ENCODE results near the gene BRMS1. TPM values are rescaled to one million over a fixed set of nuclear protein-coding genes. Genes with fewer than 3 reads are reported as not detected.

The BRMS1 gene
- total RNA-seq, 3 donors from 2014 or later, result 52.0 to 61.6 (median 54.3) TPM

DNA sequence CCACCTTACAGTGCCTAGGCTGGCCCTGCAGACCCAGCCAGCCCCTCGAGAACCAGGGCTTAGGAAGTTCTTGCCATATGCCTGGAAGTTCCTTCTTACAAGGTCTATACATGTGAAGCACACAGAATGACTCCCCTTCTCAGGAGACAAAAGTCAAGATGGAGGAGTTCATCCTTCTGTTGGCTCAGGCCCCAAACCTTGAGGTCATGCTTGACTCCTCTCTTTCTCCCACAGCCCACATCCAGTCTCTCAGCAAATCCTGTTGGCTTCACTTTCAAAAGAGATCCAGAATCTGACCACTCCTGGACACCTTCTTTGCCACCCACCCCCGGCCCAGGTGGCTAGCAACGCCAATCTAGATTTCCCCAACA, 26.3 kb downstream of the BRMS1 start:
- Histone ChIP-seq H3K4me1 (peaks cover 13 to 14% of the 10 kb centered on the region in 2 donors), H3K36me3 (no peaks in the 10 kb centered on the region), H3K27me3 (peaks cover 3% of the 10 kb centered on the region in 2 donors), H3K9me3 (no peaks in the 10 kb centered on the region), H3K27ac (peak overlapping the region; percentile 33 to 95), H3K4me3 (no peak overlapping the region)
- TF ChIP-seq POLR2AphosphoS5 (IDR thresholded peaks at IDR 0.05) (no peak), POLR2A (IDR thresholded peaks at IDR 0.05) (no peak)
- TF ChIP-seq, protein P1, sequence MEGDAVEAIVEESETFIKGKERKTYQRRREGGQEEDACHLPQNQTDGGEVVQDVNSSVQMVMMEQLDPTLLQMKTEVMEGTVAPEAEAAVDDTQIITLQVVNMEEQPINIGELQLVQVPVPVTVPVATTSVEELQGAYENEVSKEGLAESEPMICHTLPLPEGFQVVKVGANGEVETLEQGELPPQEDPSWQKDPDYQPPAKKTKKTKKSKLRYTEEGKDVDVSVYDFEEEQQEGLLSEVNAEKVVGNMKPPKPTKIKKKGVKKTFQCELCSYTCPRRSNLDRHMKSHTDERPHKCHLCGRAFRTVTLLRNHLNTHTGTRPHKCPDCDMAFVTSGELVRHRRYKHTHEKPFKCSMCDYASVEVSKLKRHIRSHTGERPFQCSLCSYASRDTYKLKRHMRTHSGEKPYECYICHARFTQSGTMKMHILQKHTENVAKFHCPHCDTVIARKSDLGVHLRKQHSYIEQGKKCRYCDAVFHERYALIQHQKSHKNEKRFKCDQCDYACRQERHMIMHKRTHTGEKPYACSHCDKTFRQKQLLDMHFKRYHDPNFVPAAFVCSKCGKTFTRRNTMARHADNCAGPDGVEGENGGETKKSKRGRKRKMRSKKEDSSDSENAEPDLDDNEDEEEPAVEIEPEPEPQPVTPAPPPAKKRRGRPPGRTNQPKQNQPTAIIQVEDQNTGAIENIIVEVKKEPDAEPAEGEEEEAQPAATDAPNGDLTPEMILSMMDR (IDR thresholded peaks at IDR 0.05), result no peak
- no peak for DNase-seq (ENCODE audit: low spot score in 2 of 2)
- intact Hi-C loops (cut with DNase I; ENCODE audit: low total_unique reads), result no loop called here

DNA sequence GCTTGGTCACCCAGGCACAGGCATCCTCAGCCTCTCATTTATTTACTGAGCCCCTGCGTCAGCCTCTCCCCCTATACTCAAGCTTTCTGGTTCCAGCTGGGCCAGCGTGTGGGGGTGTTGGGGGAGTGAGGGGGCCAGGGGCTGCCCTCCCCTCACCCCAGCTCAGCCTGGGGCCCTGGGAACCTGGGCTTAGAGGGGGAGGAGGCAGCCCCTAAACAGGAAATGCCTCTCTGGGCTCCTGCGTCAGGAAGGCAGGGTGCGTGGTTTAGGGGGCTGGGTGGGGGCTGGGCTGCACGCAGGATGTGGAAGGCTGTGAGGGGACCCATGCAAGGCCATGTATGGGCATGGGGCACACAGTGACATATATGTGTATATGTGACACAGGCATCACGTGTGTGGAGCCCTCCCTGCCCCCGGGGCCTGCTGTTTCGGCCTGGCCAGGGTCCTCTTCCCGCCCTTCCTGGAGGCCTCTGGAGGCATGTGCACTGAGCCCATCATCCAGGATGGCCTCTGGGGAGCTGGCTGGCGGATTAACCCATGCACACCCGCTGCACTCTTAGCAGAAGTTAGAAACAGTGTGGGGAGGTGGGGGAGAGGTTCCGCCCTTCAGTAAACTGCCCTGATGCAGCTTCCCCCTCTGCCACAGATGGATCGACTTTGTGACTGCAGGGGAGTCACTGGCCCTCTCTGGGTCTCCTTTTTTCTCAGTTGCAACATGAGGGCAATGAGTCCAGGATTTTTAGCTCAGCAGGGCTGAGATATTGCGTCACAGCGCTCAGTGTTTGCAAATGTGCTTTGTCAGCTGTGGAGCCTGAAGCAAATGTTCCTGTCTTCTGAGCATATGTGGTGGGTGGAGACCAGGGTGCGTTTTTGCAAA, 26.9 kb downstream of the BRMS1 start:
- Histone ChIP-seq H3K9me3 (no peaks in the 10 kb centered on the region), H3K27ac (peak overlapping the region; percentile 67 to 95), H3K27me3 (peaks cover 3% of the 10 kb centered on the region in 2 donors), H3K36me3 (no peaks in the 10 kb centered on the region), H3K4me1 (peaks cover 14 to 16% of the 10 kb centered on the region in 2 donors), H3K4me3 (peak overlapping the region; percentile 53 to 77 (median 64))
- no peak for DNase-seq (ENCODE audit: low spot score in 2 of 2)
- intact Hi-C loops (cut with DNase I; ENCODE audit: low total_unique reads), result no loop called here
- TF ChIP-seq POLR2A (IDR thresholded peaks at IDR 0.05) (no peak), POLR2AphosphoS5 (IDR thresholded peaks at IDR 0.05) (peak in 2 of 3 donors; percentile 34 to 76)
- TF ChIP-seq, protein P1 (IDR thresholded peaks at IDR 0.05), result no peak

DNA sequence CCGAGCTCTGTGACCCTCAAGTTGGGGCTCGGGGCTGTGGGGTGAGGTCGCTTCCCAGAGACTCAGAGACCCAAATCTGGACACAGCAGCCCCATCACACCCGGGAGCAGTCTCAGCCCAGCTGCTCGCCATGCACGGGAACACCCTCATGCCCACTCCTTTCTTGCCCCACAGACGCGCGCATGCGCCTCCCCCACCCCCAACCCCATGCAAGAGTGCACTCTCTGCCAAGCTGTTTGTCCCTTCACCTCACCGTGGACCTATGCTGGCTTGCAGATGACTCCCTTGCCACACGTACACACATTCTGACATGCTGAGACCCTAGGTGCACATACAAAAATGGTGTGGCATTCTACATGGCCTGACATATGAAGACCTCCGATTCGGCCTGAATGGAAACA, 27.6 kb downstream of the BRMS1 start:
- TF ChIP-seq POLR2A (IDR thresholded peaks at IDR 0.05) (no peak), POLR2AphosphoS5 (IDR thresholded peaks at IDR 0.05) (no peak)
- TF ChIP-seq, protein P1 (IDR thresholded peaks at IDR 0.05), result no peak
- Histone ChIP-seq H3K27me3 (peaks cover 3% of the 10 kb centered on the region in 2 donors), H3K4me1 (peaks cover 14 to 16% of the 10 kb centered on the region in 2 donors), H3K27ac (peak overlapping the region; percentile 67 to 95), H3K4me3 (peak overlapping the region; percentile 53 to 77 (median 64)), H3K36me3 (no peaks in the 10 kb centered on the region), H3K9me3 (no peaks in the 10 kb centered on the region)
- intact Hi-C loops (cut with DNase I; ENCODE audit: low total_unique reads), result no loop called here
- no peak for DNase-seq (ENCODE audit: low spot score in 2 of 2)

DNA sequence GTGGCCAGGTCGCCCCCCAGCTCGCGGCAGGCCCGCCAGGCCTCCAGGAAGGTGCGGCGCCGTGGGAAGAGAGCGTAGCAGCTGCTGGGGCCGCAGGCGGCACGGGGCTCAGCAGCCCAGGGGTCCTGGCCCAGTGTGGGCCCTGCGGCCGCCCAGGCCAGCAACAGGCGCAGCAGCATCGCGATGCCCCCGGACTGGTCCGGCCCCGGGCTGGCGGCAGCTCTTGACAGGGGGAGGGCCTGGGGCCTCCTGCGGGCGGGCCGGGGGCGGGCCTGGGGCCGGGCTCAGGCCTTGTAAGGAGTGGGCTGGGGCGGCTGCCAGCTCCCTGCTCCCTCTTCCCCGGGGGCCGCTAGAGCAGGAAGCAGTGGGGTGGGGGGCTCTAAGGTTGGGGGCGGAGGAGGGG, 28.1 kb downstream of the BRMS1 start, which contains the start of gene CD248:
Gene CD248, minus strand, starts transcription at position 196 of the 403 bp plus-strand sequence. Its CDS starts 17 bp downstream, at position 179.
- Histone ChIP-seq H3K4me3 (peak within 1 kb of the TSS; percentile 53 to 77 (median 64)), H3K27me3 (peaks cover 3% of the 10 kb centered on the region in 2 donors), H3K27ac (peak within 1 kb of the TSS; percentile 67 to 95), H3K4me1 (peaks cover 13 to 14% of the 10 kb centered on the region in 2 donors), H3K9me3 (no peaks in the 10 kb centered on the region), H3K36me3 (no peaks in the 10 kb centered on the region)
- intact Hi-C loops (cut with DNase I; ENCODE audit: low total_unique reads), result no loop called here
- no peak for DNase-seq (ENCODE audit: low spot score in 2 of 2)
- TF ChIP-seq POLR2AphosphoS5 (IDR thresholded peaks at IDR 0.05), result no peak
- TF ChIP-seq, protein P1 (IDR thresholded peaks at IDR 0.05), result no peak
- no peak for TF ChIP-seq POLR2A (IDR thresholded peaks at IDR 0.05)
